Measurements from ENCODE around the gene LYRM7. TPM values are rescaled to one million over a fixed set of nuclear protein-coding genes. Genes with fewer than 3 reads are reported as not detected.

Gene LYRM7
- total RNA-seq, 4 donors from 2014 or later = 5.3 to 9.1 (median 8.1) TPM

GRCh38 chr5:131221008-131221703 is 50.4 kb downstream of the LYRM7 start:
- Histone ChIP-seq H3K27ac (replicated peaks in 1 of 4) (no peak overlapping the region), H3K27me3 (no peaks in the 10 kb centered on the region), H3K4me3 (no peak overlapping the region), H3K4me1 (peaks cover 0 to 34% (median 21%) of the 10 kb centered on the region in 4 donors), H3K36me3 (no peaks in the 10 kb centered on the region), H3K9me3 (no peaks in the 10 kb centered on the region)
- TF ChIP-seq CTCF (IDR thresholded peaks at IDR 0.05) (no peak), EP300 (IDR thresholded peaks at IDR 0.05) (no peak), POLR2AphosphoS5 (IDR thresholded peaks at IDR 0.05) (no peak), POLR2A (IDR thresholded peaks at IDR 0.05; ENCODE audit: low read depth) (no peak)
- intact Hi-C loops (cut with DNase I) = no loop called here
- DNase-seq (ENCODE audit: extremely low spot score) = no peak
- WGBS = 97% methylated on average over 10 of the region's 10 CpGs

GRCh38 chr5:131221888-131222287 is 51.1 kb downstream of the LYRM7 start:
- Histone ChIP-seq H3K4me3 (no peak overlapping the region), H3K36me3 (no peaks in the 10 kb centered on the region), H3K4me1 (peaks cover 0 to 34% (median 21%) of the 10 kb centered on the region in 4 donors), H3K27me3 (no peaks in the 10 kb centered on the region), H3K27ac (replicated peaks in 1 of 4) (no peak overlapping the region), H3K9me3 (no peaks in the 10 kb centered on the region)
- no peak for DNase-seq (ENCODE audit: extremely low spot score)
- no peak for TF ChIP-seq CTCF (IDR thresholded peaks at IDR 0.05)
- no peak for TF ChIP-seq POLR2AphosphoS5 (IDR thresholded peaks at IDR 0.05)
- no peak for TF ChIP-seq POLR2A (IDR thresholded peaks at IDR 0.05; ENCODE audit: low read depth)
- no peak for TF ChIP-seq EP300 (IDR thresholded peaks at IDR 0.05)
- intact Hi-C loops (cut with DNase I) = no loop called here

GRCh38 chr5:131222731-131223130 is 52.0 kb downstream of the LYRM7 start:
- intact Hi-C loops (cut with DNase I) = no loop called here
- peaks cover 0 to 34% (median 21%) of the 10 kb centered on the region in 4 donors for H3K4me1 ChIP-seq
- DNase-seq (ENCODE audit: extremely low spot score) = no peak

GRCh38 chr5:131223751-131224386 is 53.1 kb downstream of the LYRM7 start:
- TF ChIP-seq POLR2AphosphoS5 (IDR thresholded peaks at IDR 0.05) (no peak), CTCF (IDR thresholded peaks at IDR 0.05) (no peak)
- intact Hi-C loops (cut with DNase I) = no loop called here
- Histone ChIP-seq H3K36me3 (no peaks in the 10 kb centered on the region), H3K4me3 (no peak overlapping the region), H3K9me3 (no peaks in the 10 kb centered on the region), H3K27ac (replicated peaks in 1 of 4) (no peak overlapping the region), H3K4me1 (peaks cover 0 to 39% (median 27%) of the 10 kb centered on the region in 4 donors), H3K27me3 (no peaks in the 10 kb centered on the region)
- DNase-seq (ENCODE audit: extremely low spot score) = no peak
- 95% methylated on average over 2 of the region's 2 CpGs for WGBS

More at GRCh38 chr5:131222731-131223130, 52.0 kb downstream of the LYRM7 start:
- no peak overlapping the region for H3K27ac ChIP-seq (replicated peaks in 1 of 4)
- no peak overlapping the region for H3K4me3 ChIP-seq
- no peaks in the 10 kb centered on the region for H3K36me3 ChIP-seq
- TF ChIP-seq POLR2AphosphoS5 (IDR thresholded peaks at IDR 0.05) (no peak), POLR2A (IDR thresholded peaks at IDR 0.05; ENCODE audit: low read depth) (no peak), EP300 (IDR thresholded peaks at IDR 0.05) (no peak), CTCF (IDR thresholded peaks at IDR 0.05) (no peak)
- H3K27me3 ChIP-seq = no peaks in the 10 kb centered on the region
- H3K9me3 ChIP-seq = no peaks in the 10 kb centered on the region

All from esophagus muscularis mucosa (tissue), 4 donors.